ENCODE measurements around the gene PLCB1.

PLCB1 gene

GRCh38 chr20:8271727-8272126 lies 139.7 kb downstream of the PLCB1 start:
- Histone ChIP-seq H3K79me1 (ENCODE audit: low read length) (no peaks in the 10 kb centered on the region), H2AFZ (ENCODE audit: insufficient read depth, low read length, poor library complexity) (no peak overlapping the region), H4K12ac (ENCODE audit: low read depth, low read length) (no peak overlapping the region), H3K9me3 (ENCODE audit: insufficient read depth, low read depth, low read length) (peaks cover 2% of the 10 kb centered on the region), H3K27ac (ENCODE audit: low read depth, low read length) (no peak overlapping the region), H3K4me1 (ENCODE audit: control insufficient read depth in 1 of 2, insufficient read depth in 2 of 2, low read length in 2 of 2) (no peaks in the 10 kb centered on the region), H3K14ac (ENCODE audit: low read length) (no peak overlapping the region), H3K4ac (ENCODE audit: low read depth, low read length) (no peak overlapping the region), H3K18ac (ENCODE audit: low read length) (no peak overlapping the region), H4K8ac (ENCODE audit: low read depth, low read length) (no peak overlapping the region), H3K36me3 (ENCODE audit: control insufficient read depth in 1 of 2, insufficient read depth in 2 of 2, low read length in 2 of 2) (no peaks in the 10 kb centered on the region), H3K27me3 (ENCODE audit: insufficient read depth, low read length) (no peaks in the 10 kb centered on the region), H2BK120ac (ENCODE audit: insufficient read depth, low read length, poor library complexity) (no peak overlapping the region), H3K23ac (ENCODE audit: low read length) (no peak overlapping the region), H2BK12ac (ENCODE audit: low read length) (no peak overlapping the region), H3K4me3 (ENCODE audit: low read depth, low read length) (no peak overlapping the region), H3K79me2 (ENCODE audit: control insufficient read depth, insufficient read depth, low read length, poor library complexity) (no peaks in the 10 kb centered on the region), H2BK5ac (ENCODE audit: low read depth, low read length, poor library complexity) (no peak overlapping the region), H4K91ac (ENCODE audit: low read depth, low read length) (no peak overlapping the region), H2AK5ac (ENCODE audit: low read length) (no peak overlapping the region), H3K9ac (ENCODE audit: low read length) (no peak overlapping the region), H3K4me2 (ENCODE audit: low read length) (no peak overlapping the region)
- DNase-seq, result no peak
- WGBS (ENCODE audit: extremely low coverage, insufficient coverage, insufficient read length), result no CpG with 5 or more reads among the region's 2 CpGs

- no peaks in the 10 kb centered on the region for H3K79me1 ChIP-seq (ENCODE audit: low read length)
- no peak overlapping the region for H2AFZ ChIP-seq (ENCODE audit: insufficient read depth, low read length, poor library complexity)
- WGBS (ENCODE audit: extremely low coverage, insufficient coverage, insufficient read length), result no CpG with 5 or more reads among the region's 1 CpG
- DNase-seq, result no peak
- no peak overlapping the region for H3K18ac ChIP-seq (ENCODE audit: low read length)
- H4K91ac ChIP-seq (ENCODE audit: low read depth, low read length), result no peak overlapping the region
- H2BK120ac ChIP-seq (ENCODE audit: insufficient read depth, low read length, poor library complexity), result no peak overlapping the region
- no peak overlapping the region for H4K8ac ChIP-seq (ENCODE audit: low read depth, low read length)
- no peak overlapping the region for H3K27ac ChIP-seq (ENCODE audit: low read depth, low read length)
- H4K12ac ChIP-seq (ENCODE audit: low read depth, low read length), result no peak overlapping the region
- no peak overlapping the region for H3K4ac ChIP-seq (ENCODE audit: low read depth, low read length)
- H3K27me3 ChIP-seq (ENCODE audit: insufficient read depth, low read length), result no peaks in the 10 kb centered on the region
- no peak overlapping the region for H3K4me2 ChIP-seq (ENCODE audit: low read length)
- H2BK5ac ChIP-seq (ENCODE audit: low read depth, low read length, poor library complexity), result no peak overlapping the region
- no peak overlapping the region for H3K4me3 ChIP-seq (ENCODE audit: low read depth, low read length)
- no peak overlapping the region for H3K14ac ChIP-seq (ENCODE audit: low read length)
- H3K9me3 ChIP-seq (ENCODE audit: insufficient read depth, low read depth, low read length), result no peaks in the 10 kb centered on the region
- H3K4me1 ChIP-seq (ENCODE audit: control insufficient read depth in 1 of 2, insufficient read depth in 2 of 2, low read length in 2 of 2), result no peaks in the 10 kb centered on the region
- no peak overlapping the region for H2AK5ac ChIP-seq (ENCODE audit: low read length)
- H2BK12ac ChIP-seq (ENCODE audit: low read length), result no peak overlapping the region
- H3K36me3 ChIP-seq (ENCODE audit: control insufficient read depth in 1 of 2, insufficient read depth in 2 of 2, low read length in 2 of 2), result no peaks in the 10 kb centered on the region
- no peaks in the 10 kb centered on the region for H3K79me2 ChIP-seq (ENCODE audit: control insufficient read depth, insufficient read depth, low read length, poor library complexity)
- H3K23ac ChIP-seq (ENCODE audit: low read length), result no peak overlapping the region
- no peak overlapping the region for H3K9ac ChIP-seq (ENCODE audit: low read length)
Observed at GRCh38 chr20:8272766-8273165, 140.7 kb downstream of the PLCB1 start.

GRCh38 chr20:8284902-8285301 lies 152.8 kb downstream of the PLCB1 start:
- Histone ChIP-seq H4K8ac (ENCODE audit: low read depth, low read length) (no peak overlapping the region), H2BK5ac (ENCODE audit: low read depth, low read length, poor library complexity) (no peak overlapping the region), H2BK12ac (ENCODE audit: low read length) (no peak overlapping the region), H4K91ac (ENCODE audit: low read depth, low read length) (no peak overlapping the region), H2AFZ (ENCODE audit: insufficient read depth, low read length, poor library complexity) (no peak overlapping the region), H3K27me3 (ENCODE audit: insufficient read depth, low read length) (no peaks in the 10 kb centered on the region), H3K4me2 (ENCODE audit: low read length) (no peak overlapping the region), H3K14ac (ENCODE audit: low read length) (no peak overlapping the region), H2BK120ac (ENCODE audit: insufficient read depth, low read length, poor library complexity) (no peak overlapping the region), H3K79me2 (ENCODE audit: control insufficient read depth, insufficient read depth, low read length, poor library complexity) (no peaks in the 10 kb centered on the region), H3K9me3 (ENCODE audit: insufficient read depth, low read depth, low read length) (no peaks in the 10 kb centered on the region), H3K18ac (ENCODE audit: low read length) (no peak overlapping the region), H3K79me1 (ENCODE audit: low read length) (no peaks in the 10 kb centered on the region), H3K9ac (ENCODE audit: low read length) (no peak overlapping the region), H4K12ac (ENCODE audit: low read depth, low read length) (no peak overlapping the region), H2AK5ac (ENCODE audit: low read length) (no peak overlapping the region), H3K4ac (ENCODE audit: low read depth, low read length) (no peak overlapping the region), H3K27ac (ENCODE audit: low read depth, low read length) (no peak overlapping the region), H3K23ac (ENCODE audit: low read length) (no peak overlapping the region), H3K36me3 (ENCODE audit: control insufficient read depth in 1 of 2, insufficient read depth in 2 of 2, low read length in 2 of 2) (no peaks in the 10 kb centered on the region), H3K4me3 (ENCODE audit: low read depth, low read length) (no peak overlapping the region), H3K4me1 (ENCODE audit: control insufficient read depth in 1 of 2, insufficient read depth in 2 of 2, low read length in 2 of 2) (no peaks in the 10 kb centered on the region)
- no CpG with 5 or more reads among the region's 2 CpGs for WGBS (ENCODE audit: extremely low coverage, insufficient coverage, insufficient read length)
- no peak for DNase-seq

GRCh38 chr20:8287340-8287739 lies 155.3 kb downstream of the PLCB1 start:
- WGBS (ENCODE audit: extremely low coverage, insufficient coverage, insufficient read length), result no CpG with 5 or more reads among the region's 5 CpGs
- Histone ChIP-seq H3K4me3 (ENCODE audit: low read depth, low read length) (no peak overlapping the region), H4K8ac (ENCODE audit: low read depth, low read length) (no peak overlapping the region)

More at GRCh38 chr20:8287340-8287739, 155.3 kb downstream of the PLCB1 start:
- H3K23ac ChIP-seq (ENCODE audit: low read length), result no peak overlapping the region
- H3K9me3 ChIP-seq (ENCODE audit: insufficient read depth, low read depth, low read length), result no peaks in the 10 kb centered on the region
- no peak overlapping the region for H3K4ac ChIP-seq (ENCODE audit: low read depth, low read length)
- no peak overlapping the region for H4K12ac ChIP-seq (ENCODE audit: low read depth, low read length)
- H3K14ac ChIP-seq (ENCODE audit: low read length), result no peak overlapping the region
- H3K4me1 ChIP-seq (ENCODE audit: control insufficient read depth in 1 of 2, insufficient read depth in 2 of 2, low read length in 2 of 2), result no peaks in the 10 kb centered on the region
- H3K27ac ChIP-seq (ENCODE audit: low read depth, low read length), result no peak overlapping the region
- no peak overlapping the region for H3K4me2 ChIP-seq (ENCODE audit: low read length)
- no peaks in the 10 kb centered on the region for H3K79me1 ChIP-seq (ENCODE audit: low read length)
- no peaks in the 10 kb centered on the region for H3K27me3 ChIP-seq (ENCODE audit: insufficient read depth, low read length)
- no peaks in the 10 kb centered on the region for H3K36me3 ChIP-seq (ENCODE audit: control insufficient read depth in 1 of 2, insufficient read depth in 2 of 2, low read length in 2 of 2)
- H2AK5ac ChIP-seq (ENCODE audit: low read length), result no peak overlapping the region
- H3K18ac ChIP-seq (ENCODE audit: low read length), result no peak overlapping the region
- H2BK120ac ChIP-seq (ENCODE audit: insufficient read depth, low read length, poor library complexity), result no peak overlapping the region
- DNase-seq, result no peak
- H4K91ac ChIP-seq (ENCODE audit: low read depth, low read length), result no peak overlapping the region
- no peak overlapping the region for H3K9ac ChIP-seq (ENCODE audit: low read length)
- H3K79me2 ChIP-seq (ENCODE audit: control insufficient read depth, insufficient read depth, low read length, poor library complexity), result no peaks in the 10 kb centered on the region
- H2BK12ac ChIP-seq (ENCODE audit: low read length), result no peak overlapping the region
- no peak overlapping the region for H2BK5ac ChIP-seq (ENCODE audit: low read depth, low read length, poor library complexity)
- no peak overlapping the region for H2AFZ ChIP-seq (ENCODE audit: insufficient read depth, low read length, poor library complexity)

Measured in trophoblast cell (in vitro differentiated cells and primary cell).